K562 treated with DMSO at 1 percent for 12 hours (cell line): ENCODE measurements around the gene PGM2. TPM values are rescaled to one million over a fixed set of nuclear protein-coding genes. Genes with fewer than 3 reads are reported as not detected.

Experiments used
- total RNA-seq: library from RNA; unstranded; fragments of 300-600 nt; gene quantifications from 2 replicates; pipeline ENCODE4 v1.2.3, GENCODE V29; 2022; ENCODE audit not compliant: insufficient read depth

PGM2 gene
- 10.2 and 20.1 TPM in 2 replicates for total RNA-seq

GRCh38 chr4:37826295-37827029 lies at the start of gene PGM2:
PGM2 (plus strand) TSS chr4:37826686; CDS start chr4:37826733, 47 bp downstream.

GRCh38 chr4:37890801-37891259 lies 64.3 kb downstream of the PGM2 start, which contains the start of gene TBC1D1:
TBC1D1 (plus strand) TSS chr4:37891084; CDS start chr4:37902096, 11,012 bp downstream.

Other genes starting within 250 kb of the PGM2 start
- gene RELL1, start 140.3 kb upstream of the PGM2 start, total RNA-seq, result 1.3 TPM in 1 of 2 replicates, not detected in the other
- gene TBC1D1, start 64.4 kb downstream of the PGM2 start, total RNA-seq, result 3.0 and 9.2 TPM in 2 replicates
- not detected in 2 replicates for gene PTTG2, start 133.7 kb downstream of the PGM2 start, total RNA-seq